ENCODE measurements around the gene CD8B2.

- TF ChIP-seq NR2C2 (IDR thresholded peaks at IDR 0.05; ENCODE audit: borderline replicate concordance, control insufficient read depth, insufficient read length, low read depth) (no peak), SIN3A (IDR thresholded peaks at IDR 0.05; ENCODE audit: low read depth, low read length) (no peak), CTCF (IDR thresholded peaks at IDR 0.05 in 2 of 3, conservative IDR thresholded peaks at IDR 0.05 in 1 of 3; ENCODE audit: control insufficient read depth in 2 of 3, extremely low read depth in 1 of 3, insufficient read depth in 1 of 3, low read depth in 3 of 3, low read length in 3 of 3) (no peak), EP300 (IDR thresholded peaks at IDR 0.05; ENCODE audit: borderline replicate concordance in 1 of 2, control insufficient read depth in 1 of 2, low read depth in 2 of 2, low read length in 2 of 2) (no peak), CHD4 (IDR thresholded peaks at IDR 0.05) (no peak), CBX3 (IDR thresholded peaks at IDR 0.05; ENCODE audit: borderline replicate concordance, low read depth) (no peak), EZH2 (IDR thresholded peaks at IDR 0.05; ENCODE audit: borderline replicate concordance, control insufficient read depth, low read depth, low read length) (no peak), MTA2 (IDR thresholded peaks at IDR 0.05; ENCODE audit: low read depth) (no peak), SMAD1 (IDR thresholded peaks at IDR 0.05; ENCODE audit: low read depth, partially characterized antibody) (no peak), FOXM1 (IDR thresholded peaks at IDR 0.05; ENCODE audit: low read depth, low read length) (no peak)
Observed at GRCh38 chr2:106566050-106566449, 78.9 kb downstream of the CD8B2 start.

All from GM12878 (cell line).